Lung (tissue), 12 donors: ENCODE results near the gene KDM6A. TPM values are rescaled to one million over a fixed set of nuclear protein-coding genes. Genes with fewer than 3 reads are reported as not detected.

Experiments used
- ATAC-seq: fragments of 200-7000 bp; cut with Tn5 transposase; one replicate; pipeline ENCODE4 v1.9.1; 2020; ENCODE audit warnings: moderate number of reproducible peaks; ENCODE audit not compliant: insufficient read depth, low FRiP score
- DNase-seq, 3 donors: peaks; one replicate each; pipeline ENCODE4 v3.0.0-alpha.2; 2013 to 2017
- H3K27ac ChIP-seq, 2 donors: one replicate each; pipeline ENCODE4 v1.5.1; 2013; ENCODE audit warnings: mild to moderate bottlenecking in 2 of 2, moderate library complexity in 2 of 2, control low read depth in 1 of 2, inconsistent platforms in 1 of 2, low read depth in 1 of 2, low read length in 1 of 2
- H3K27me3 ChIP-seq, 3 donors: one replicate each; pipeline ENCODE4 v1.5.1; 2013; ENCODE audit warnings: low read length in 2 of 3; ENCODE audit not compliant: control insufficient read depth in 3 of 3, insufficient read depth in 3 of 3
- H3K36me3 ChIP-seq, 4 donors: one replicate each; pipeline ENCODE4 v1.5.1; 2013; ENCODE audit warnings: low read length in 4 of 4, mild to moderate bottlenecking in 1 of 4, moderate library complexity in 1 of 4; ENCODE audit not compliant: control insufficient read depth in 4 of 4, insufficient read depth in 4 of 4
- H3K4me1 ChIP-seq, 5 donors: one replicate each; pipeline ENCODE4 v1.5.1; 2013; ENCODE audit warnings: low read length in 5 of 5, mild to moderate bottlenecking in 2 of 5, moderate library complexity in 1 of 5; ENCODE audit not compliant: control insufficient read depth in 5 of 5, insufficient read depth in 5 of 5
- H3K4me3 ChIP-seq: one replicate; pipeline ENCODE4 v1.5.1; 2013; ENCODE audit warnings: mild to moderate bottlenecking, control low read depth, moderate library complexity
- H3K9ac ChIP-seq, 2 donors: one replicate each; pipeline ENCODE4 v1.5.1; 2013; ENCODE audit warnings: low read length in 2 of 2, control low read depth in 1 of 2; ENCODE audit not compliant: insufficient read depth in 1 of 2
- H3K9me3 ChIP-seq, 4 donors: one replicate each; pipeline ENCODE4 v1.5.1; 2013; ENCODE audit warnings: low read length in 3 of 4, mild to moderate bottlenecking in 1 of 4, moderate library complexity in 1 of 4; ENCODE audit not compliant: control insufficient read depth in 4 of 4, insufficient read depth in 3 of 4
- WGBS, 2 donors: extraction: QIAGEN DNeasy Blood & Tissue Kit; methylation state at CpG; one replicate each; pipeline ENCODE4 v1.1.7; 2013; 5-methylcytosine and 5-hydroxymethylcytosine counted together
- polyA plus RNA-seq, 2 donors: library from polyadenylated mRNA; stranded (reverse); fragments of 200-250 nt; gene quantifications; one replicate each; pipeline ENCODE4 v1.2.1, GENCODE V29; 2013
- total RNA-seq, 2 donors: library from RNA; depleted of rRNA in 1 of 2; stranded (reverse); fragments of >200 nt in 1 of 2; gene quantifications; one replicate each; pipeline ENCODE4 v1.2.1, GENCODE V29; 2014 to 2021
- TF ChIP-seq, protein P1 (sequence below): IDR thresholded peaks from 2 replicates; pipeline ENCODE4 v1.5.1; 2012; ENCODE audit warnings: mild to moderate bottlenecking; ENCODE audit errors: control extremely low read depth, extremely low read depth
- donor health status: control.
- donor health status: control.
- donor health status: Bipolar disorder and iron deficiency.
- donor health status: healthy.
- donor health status: DM: yes; HTN: yes; CAD: no.

Gene KDM6A
- total and polyA plus RNA-seq, 4 donors: 7.6 to 141 (median 23.5) TPM

DNA sequence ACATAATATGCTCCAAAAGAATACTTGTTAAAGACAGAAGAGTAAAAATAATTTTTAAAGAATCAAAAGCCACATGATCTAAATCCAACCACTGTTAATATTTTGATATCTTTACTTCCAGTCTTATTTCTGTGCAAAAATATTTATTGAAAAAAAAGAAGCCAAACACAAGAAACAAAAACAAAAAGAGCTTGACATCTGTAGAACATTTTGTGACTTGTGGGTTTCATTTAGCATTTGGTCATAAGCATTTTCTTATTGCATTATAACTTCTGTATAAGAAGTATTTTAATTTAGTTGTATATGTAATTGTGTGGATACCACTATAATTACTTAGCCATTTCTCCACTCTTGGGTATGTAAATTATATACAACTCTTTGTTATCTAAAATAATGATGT is 264.5 kb downstream of the KDM6A start:
- H3K27ac ChIP-seq: no peak overlapping the region
- peaks cover 0 to 17% (median 3%) of the 10 kb centered on the region in 3 donors for H3K27me3 ChIP-seq
- H3K4me3 ChIP-seq: no peak overlapping the region
- ATAC-seq: no peak
- DNase-seq: no peak
- peaks cover 0 to 2% (median 0%) of the 10 kb centered on the region in 4 donors for H3K9me3 ChIP-seq
- no peaks in the 10 kb centered on the region for H3K4me1 ChIP-seq
- H3K36me3 ChIP-seq: no peaks in the 10 kb centered on the region
- TF ChIP-seq, protein P1, sequence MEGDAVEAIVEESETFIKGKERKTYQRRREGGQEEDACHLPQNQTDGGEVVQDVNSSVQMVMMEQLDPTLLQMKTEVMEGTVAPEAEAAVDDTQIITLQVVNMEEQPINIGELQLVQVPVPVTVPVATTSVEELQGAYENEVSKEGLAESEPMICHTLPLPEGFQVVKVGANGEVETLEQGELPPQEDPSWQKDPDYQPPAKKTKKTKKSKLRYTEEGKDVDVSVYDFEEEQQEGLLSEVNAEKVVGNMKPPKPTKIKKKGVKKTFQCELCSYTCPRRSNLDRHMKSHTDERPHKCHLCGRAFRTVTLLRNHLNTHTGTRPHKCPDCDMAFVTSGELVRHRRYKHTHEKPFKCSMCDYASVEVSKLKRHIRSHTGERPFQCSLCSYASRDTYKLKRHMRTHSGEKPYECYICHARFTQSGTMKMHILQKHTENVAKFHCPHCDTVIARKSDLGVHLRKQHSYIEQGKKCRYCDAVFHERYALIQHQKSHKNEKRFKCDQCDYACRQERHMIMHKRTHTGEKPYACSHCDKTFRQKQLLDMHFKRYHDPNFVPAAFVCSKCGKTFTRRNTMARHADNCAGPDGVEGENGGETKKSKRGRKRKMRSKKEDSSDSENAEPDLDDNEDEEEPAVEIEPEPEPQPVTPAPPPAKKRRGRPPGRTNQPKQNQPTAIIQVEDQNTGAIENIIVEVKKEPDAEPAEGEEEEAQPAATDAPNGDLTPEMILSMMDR: no peak
- H3K9ac ChIP-seq: no peak overlapping the region

DNA sequence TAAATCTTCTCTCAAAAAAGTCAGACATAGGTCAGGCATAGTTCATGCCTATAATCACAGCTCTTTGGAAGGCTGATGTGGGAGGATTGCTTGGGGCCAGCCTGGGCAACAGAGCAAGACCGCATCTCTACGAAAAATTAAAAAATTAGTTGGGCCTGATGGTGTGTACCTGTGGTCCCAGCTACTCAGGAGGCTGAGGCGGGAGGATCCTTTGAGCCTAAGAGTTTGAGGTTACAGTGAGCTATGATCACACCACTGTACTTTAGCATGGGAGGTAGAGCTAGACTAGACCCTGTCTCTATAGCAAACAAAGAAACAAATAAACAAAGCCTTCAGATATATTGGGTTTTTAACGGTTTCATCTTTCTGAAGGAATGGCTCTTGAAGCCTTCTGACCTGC is 265.5 kb downstream of the KDM6A start:
- Histone ChIP-seq H3K4me1 (no peaks in the 10 kb centered on the region), H3K27me3 (peaks cover 0 to 19% (median 3%) of the 10 kb centered on the region in 3 donors), H3K4me3 (no peak overlapping the region), H3K27ac (no peak overlapping the region), H3K9ac (no peak overlapping the region), H3K9me3 (peaks cover 0 to 2% (median 0%) of the 10 kb centered on the region in 4 donors), H3K36me3 (no peaks in the 10 kb centered on the region)
- ATAC-seq: no peak
- no peak for DNase-seq
- TF ChIP-seq, protein P1: no peak
- WGBS, 2 donors: 92 to 95% methylated on average over 4 of the region's 4 CpGs

DNA sequence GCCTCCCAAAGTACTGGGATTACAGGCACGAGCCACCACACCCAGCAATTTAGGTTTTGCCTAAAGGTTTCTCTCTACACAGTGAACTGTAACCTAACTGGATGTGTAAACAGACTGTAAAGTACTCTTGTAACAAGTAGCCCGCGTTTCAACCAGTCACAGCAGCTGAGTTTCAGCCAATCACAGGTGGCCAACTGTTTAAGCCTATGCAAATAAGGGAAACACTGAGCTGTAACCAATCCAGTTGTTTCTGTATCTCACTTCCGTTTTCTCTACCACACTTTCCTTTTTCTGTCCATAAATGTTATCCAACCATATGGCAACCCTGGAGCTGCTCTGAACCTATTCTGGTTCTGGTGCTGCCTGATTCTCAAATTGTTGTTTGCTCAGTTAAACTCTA is 267.8 kb downstream of the KDM6A start:
- ATAC-seq (no peak), DNase-seq (no peak)
- Histone ChIP-seq H3K4me3 (no peak overlapping the region), H3K4me1 (no peaks in the 10 kb centered on the region), H3K36me3 (no peaks in the 10 kb centered on the region), H3K9me3 (peaks cover 0 to 2% (median 0%) of the 10 kb centered on the region in 4 donors), H3K9ac (no peak overlapping the region), H3K27ac (no peak overlapping the region), H3K27me3 (peaks cover 0 to 25% (median 3%) of the 10 kb centered on the region in 3 donors)
- TF ChIP-seq, protein P1: no peak
- 66 to 92% methylated on average over 4 of the region's 4 CpGs for WGBS, 2 donors

DNA sequence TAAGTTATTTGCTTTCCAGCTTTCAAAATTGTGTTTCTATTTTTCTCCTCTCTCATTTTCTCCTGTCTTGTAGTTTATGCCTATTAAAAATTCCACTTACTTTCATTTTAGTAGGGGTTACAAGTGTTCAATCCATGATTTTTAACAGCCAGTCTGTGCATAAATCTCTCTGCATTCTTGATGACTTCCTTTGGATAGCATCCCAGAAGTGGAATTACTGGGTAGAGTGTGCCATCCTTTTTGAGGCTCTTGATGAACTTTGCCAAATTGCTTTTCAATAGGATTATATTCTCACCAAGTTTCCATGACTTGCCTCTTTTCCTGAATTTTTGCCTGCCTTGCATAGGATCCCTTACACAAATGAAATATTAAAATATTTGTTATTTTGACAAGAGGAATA is 269.2 kb downstream of the KDM6A start:
- H3K27me3 ChIP-seq: peaks cover 0 to 30% (median 3%) of the 10 kb centered on the region in 3 donors
- H3K9ac ChIP-seq: no peak overlapping the region
- H3K9me3 ChIP-seq: peaks cover 0 to 2% (median 0%) of the 10 kb centered on the region in 4 donors
- ATAC-seq: no peak
- no peaks in the 10 kb centered on the region for H3K4me1 ChIP-seq
- no peaks in the 10 kb centered on the region for H3K36me3 ChIP-seq
- no peak overlapping the region for H3K27ac ChIP-seq
- TF ChIP-seq, protein P1: no peak
- no peak for DNase-seq
- H3K4me3 ChIP-seq: no peak overlapping the region
